WERI-Rb-1 (cell line): Measurements from ENCODE around the gene RPL18A.
"Not testable (repeated sequence)": the region's sequence is repeated elsewhere in the genome, so short reads cannot be mapped to it uniquely, and the experiment has no call there.

Experiments used
- DNase-seq: peaks from one replicate; pipeline ENCODE4 v3.0.0-alpha.2; 2020
- H3K27ac ChIP-seq: fragments of 250-450 bp; sonication (Bioruptor Pico); 2 replicates; pipeline ENCODE4 v1.5.1; 2020; ENCODE audit warnings: mild to moderate bottlenecking, moderate library complexity
- H3K27me3 ChIP-seq: fragments of 250-450 bp; sonication (Bioruptor Pico); 2 replicates; pipeline ENCODE4 v1.5.1; 2021; ENCODE audit warnings: mild to moderate bottlenecking, low read depth, moderate library complexity; ENCODE audit not compliant: insufficient read depth, severe bottlenecking
- H3K36me3 ChIP-seq: fragments of 250-450 bp; sonication (Bioruptor Pico); 2 replicates; pipeline ENCODE4 v1.5.1; 2020; ENCODE audit warnings: mild to moderate bottlenecking, moderate library complexity
- H3K4me3 ChIP-seq: 2 replicates; pipeline ENCODE4 v1.5.1; 2011; ENCODE audit warnings: low read depth, mild to moderate bottlenecking, control low read depth, low read length
- H3K9me3 ChIP-seq: fragments of 250-450 bp; sonication (Bioruptor Pico); 2 replicates; pipeline ENCODE4 v1.5.1; 2021; ENCODE audit warnings: mild to moderate bottlenecking, moderate library complexity; ENCODE audit not compliant: severe bottlenecking
- TF ChIP-seq, protein P1 (sequence below): IDR thresholded peaks from 2 replicates; pipeline ENCODE4 v1.5.1; 2011; ENCODE audit warnings: low read depth, mild to moderate bottlenecking, control low read depth, inconsistent platforms, low read length

RPL18A gene

DNA sequence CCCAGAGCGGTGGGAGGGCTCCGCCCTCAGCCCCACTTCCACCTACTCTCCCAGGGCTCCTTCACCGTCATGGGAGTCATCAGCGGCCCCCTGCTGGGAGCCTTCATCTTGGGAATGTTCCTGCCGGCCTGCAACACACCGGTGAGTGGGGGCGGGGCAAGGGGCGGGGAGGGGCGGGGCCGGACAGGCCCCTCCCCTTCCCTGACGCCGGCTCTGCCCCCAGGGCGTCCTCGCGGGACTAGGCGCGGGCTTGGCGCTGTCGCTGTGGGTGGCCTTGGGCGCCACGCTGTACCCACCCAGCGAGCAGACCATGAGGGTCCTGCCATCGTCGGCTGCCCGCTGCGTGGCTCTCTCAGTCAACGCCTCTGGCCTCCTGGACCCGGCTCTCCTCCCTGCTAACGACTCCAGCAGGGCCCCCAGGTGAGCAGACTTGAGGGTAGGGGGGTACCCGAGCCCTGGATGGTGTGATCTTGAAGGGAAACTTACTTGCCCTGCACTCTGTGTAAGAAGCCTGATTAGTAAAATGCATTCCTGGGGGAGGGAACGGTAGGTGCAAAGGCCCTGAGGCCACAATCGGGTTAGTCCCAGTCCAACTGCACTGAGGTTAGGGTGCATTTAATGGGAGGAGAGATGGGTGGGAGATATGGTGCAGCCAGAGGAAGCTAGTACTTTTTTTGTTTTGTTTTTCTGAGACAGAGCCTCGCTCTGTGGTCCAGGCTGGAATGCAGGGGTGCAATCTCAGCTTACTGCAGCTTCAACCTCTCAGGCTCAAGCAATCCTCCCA, 24.1 kb downstream of the RPL18A start:
- TF ChIP-seq, protein P1, sequence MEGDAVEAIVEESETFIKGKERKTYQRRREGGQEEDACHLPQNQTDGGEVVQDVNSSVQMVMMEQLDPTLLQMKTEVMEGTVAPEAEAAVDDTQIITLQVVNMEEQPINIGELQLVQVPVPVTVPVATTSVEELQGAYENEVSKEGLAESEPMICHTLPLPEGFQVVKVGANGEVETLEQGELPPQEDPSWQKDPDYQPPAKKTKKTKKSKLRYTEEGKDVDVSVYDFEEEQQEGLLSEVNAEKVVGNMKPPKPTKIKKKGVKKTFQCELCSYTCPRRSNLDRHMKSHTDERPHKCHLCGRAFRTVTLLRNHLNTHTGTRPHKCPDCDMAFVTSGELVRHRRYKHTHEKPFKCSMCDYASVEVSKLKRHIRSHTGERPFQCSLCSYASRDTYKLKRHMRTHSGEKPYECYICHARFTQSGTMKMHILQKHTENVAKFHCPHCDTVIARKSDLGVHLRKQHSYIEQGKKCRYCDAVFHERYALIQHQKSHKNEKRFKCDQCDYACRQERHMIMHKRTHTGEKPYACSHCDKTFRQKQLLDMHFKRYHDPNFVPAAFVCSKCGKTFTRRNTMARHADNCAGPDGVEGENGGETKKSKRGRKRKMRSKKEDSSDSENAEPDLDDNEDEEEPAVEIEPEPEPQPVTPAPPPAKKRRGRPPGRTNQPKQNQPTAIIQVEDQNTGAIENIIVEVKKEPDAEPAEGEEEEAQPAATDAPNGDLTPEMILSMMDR: no peak
- Histone ChIP-seq H3K27me3 (no peaks in the 10 kb centered on the region), H3K27ac (no peak overlapping the region), H3K9me3 (no peaks in the 10 kb centered on the region), H3K4me3 (no peak overlapping the region), H3K36me3 (no peaks in the 10 kb centered on the region)
- no peak for DNase-seq

DNA sequence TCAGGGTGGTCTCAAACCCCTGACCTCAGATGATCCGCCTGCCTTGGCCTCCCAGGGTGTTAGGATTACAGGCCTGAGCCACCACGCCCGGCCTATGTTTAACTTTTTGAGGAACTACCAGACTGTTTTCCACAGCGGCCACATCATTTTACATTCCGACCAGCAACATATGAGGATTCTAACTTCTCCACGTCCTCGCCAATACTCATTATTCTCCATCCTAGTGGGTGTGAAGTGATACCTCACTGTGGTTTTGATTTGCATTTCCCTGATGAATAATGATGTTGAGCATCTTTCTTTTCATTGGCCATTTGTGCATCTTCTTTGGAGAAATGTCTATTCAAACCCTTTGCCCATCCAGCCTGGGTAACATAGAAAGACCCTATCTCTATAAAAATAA, 26.8 kb downstream of the RPL18A start:
- no peak for DNase-seq
- H3K9me3 ChIP-seq: no peaks in the 10 kb centered on the region
- H3K27me3 ChIP-seq: no peaks in the 10 kb centered on the region
- no peaks in the 10 kb centered on the region for H3K36me3 ChIP-seq
- H3K27ac ChIP-seq: no peak overlapping the region
- TF ChIP-seq, protein P1: no peak
- no peak overlapping the region for H3K4me3 ChIP-seq

DNA sequence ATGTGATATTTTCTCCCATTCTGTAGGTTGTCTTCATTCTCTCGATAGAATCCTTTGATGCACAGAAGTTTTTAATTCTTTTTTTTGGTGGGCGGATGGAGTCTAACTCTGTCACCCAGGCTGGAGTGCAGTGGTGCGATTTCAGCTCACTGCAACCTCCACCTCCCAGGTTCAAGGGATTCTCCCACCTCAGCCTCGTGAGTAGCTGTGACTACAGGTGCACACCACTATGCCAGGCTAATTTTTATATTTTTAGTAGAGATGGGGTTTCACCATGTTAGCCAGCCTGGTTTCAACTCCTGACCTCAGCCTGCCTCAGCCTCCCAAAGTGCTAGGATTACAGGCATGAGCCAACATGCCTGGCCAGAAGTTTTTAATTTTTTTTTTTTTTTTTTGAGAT, 27.5 kb downstream of the RPL18A start:
- not testable (repeated sequence) for H3K27ac ChIP-seq, H3K4me3 ChIP-seq, H3K36me3 ChIP-seq, DNase-seq, H3K27me3 ChIP-seq, H3K9me3 ChIP-seq

DNA sequence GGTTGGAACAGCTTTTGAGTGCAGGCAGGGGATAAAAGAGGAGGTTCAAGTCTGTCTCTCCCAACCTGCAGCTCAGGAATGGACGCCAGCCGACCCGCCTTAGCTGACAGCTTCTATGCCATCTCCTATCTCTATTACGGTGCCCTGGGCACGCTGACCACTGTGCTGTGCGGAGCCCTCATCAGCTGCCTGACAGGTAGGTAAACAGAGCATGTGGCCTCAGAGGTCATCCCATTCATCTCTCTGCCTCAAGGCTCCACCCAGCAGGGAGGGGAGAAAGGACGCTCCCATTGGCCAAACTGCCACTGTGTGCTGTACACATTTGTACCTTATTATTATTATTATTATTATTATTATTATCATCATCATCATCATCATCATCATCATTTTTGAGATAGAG, 28.6 kb downstream of the RPL18A start:
- no peaks in the 10 kb centered on the region for H3K36me3 ChIP-seq
- no peaks in the 10 kb centered on the region for H3K9me3 ChIP-seq
- TF ChIP-seq, protein P1: no peak
- no peak for DNase-seq
- H3K27me3 ChIP-seq: no peaks in the 10 kb centered on the region
- no peak overlapping the region for H3K27ac ChIP-seq
- H3K4me3 ChIP-seq: no peak overlapping the region

DNA sequence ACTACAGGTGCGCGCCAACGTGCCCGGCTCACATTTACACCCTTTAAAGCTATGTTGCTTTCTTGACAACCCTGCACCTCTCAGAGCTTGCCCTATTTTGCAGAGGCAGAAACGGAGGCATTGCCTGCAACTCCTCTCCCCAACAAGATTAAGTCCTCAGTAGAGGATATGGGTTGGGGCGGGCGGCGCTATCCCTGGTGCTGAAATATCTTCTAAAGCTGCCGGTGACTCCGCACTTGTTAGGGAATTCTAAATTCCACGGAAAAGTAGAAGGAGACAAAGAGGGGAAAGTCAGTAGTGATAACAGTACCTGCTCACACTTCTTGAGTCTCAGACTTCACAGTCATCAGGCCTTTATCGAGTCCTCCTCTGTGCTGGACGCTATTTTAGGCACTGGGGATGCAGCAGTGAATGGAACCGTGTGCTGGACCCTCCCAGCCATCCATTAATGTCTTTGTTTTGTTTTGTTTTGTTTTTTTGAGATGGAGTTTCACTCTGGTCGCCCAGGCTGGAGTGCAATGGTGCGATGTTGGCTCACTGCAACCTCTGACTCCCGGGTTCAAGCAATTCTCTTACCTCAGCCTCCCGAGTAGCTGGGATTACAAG, 30.0 kb downstream of the RPL18A start:
- Histone ChIP-seq H3K9me3 (no peaks in the 10 kb centered on the region), H3K27me3 (no peaks in the 10 kb centered on the region), H3K4me3 (no peak overlapping the region), H3K27ac (no peak overlapping the region), H3K36me3 (no peaks in the 10 kb centered on the region)
- no peak for DNase-seq
- TF ChIP-seq, protein P1: no peak

DNA sequence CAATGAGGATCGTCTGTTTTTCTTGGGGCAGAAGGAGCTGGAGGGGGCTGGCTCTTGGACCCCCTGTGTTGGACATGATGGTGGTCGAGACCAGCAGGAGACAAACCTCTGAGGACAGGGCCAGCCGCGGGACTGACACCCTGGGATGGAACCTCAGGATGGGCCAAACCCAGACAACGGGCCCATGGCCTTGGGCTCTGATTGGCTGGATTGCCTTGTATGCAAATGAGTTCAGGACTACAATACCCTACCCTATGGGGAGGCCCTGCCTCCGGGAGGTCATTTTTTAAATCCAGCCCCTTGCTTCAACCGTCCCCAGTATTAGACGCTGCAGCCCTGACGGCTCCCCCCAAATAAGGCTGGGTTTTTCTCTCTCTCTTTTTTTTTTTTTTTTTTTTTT, 34.1 kb downstream of the RPL18A start:
- DNase-seq: no peak
- TF ChIP-seq, protein P1: no peak
- Histone ChIP-seq H3K36me3 (no peaks in the 10 kb centered on the region), H3K27ac (no peak overlapping the region), H3K27me3 (no peaks in the 10 kb centered on the region), H3K4me3 (no peak overlapping the region), H3K9me3 (no peaks in the 10 kb centered on the region)
